Naive thymus-derived CD8-positive, alpha-beta T cell (primary cell): ENCODE data around the gene ZNF318. TPM values are rescaled to one million over a fixed set of nuclear protein-coding genes. Genes with fewer than 3 reads are reported as not detected.

Experiments
- polyA plus RNA-seq, 3 donors: library from polyadenylated mRNA; unstranded; fragments of 300-500 nt; fragmentation: Illumina TruSeq; gene quantifications; one replicate each; pipeline ENCODE4 v1.2.3, GENCODE V29; 2021
- total RNA-seq, 8 experiments: library from RNA in 2 of 8; stranded (reverse) in 2 of 8; gene quantifications; one replicate each; pipeline ENCODE4 v1.2.3 and lab custom pipeline; 2021 to 2026

The ZNF318 gene
- total and polyA plus RNA-seq, 5 experiments from 2014 or later, result 3.4 to 35.0 (median 7.0) TPM

Other genes starting within 250 kb of the ZNF318 start
- gene SRF, start 198.4 kb downstream of the ZNF318 start, total RNA-seq, result 10 to 100 TPM; 26.5 to 27.3 TPM
- gene SRF, start 198.4 kb downstream of the ZNF318 start, polyA plus RNA-seq, result 1 to 10 TPM; 3.9 to 6.9 (median 5.2) TPM
- gene CUL9, start 187.5 kb downstream of the ZNF318 start, total RNA-seq, result 100 to 1,000 TPM; 101 to 110 TPM
- gene CUL9, start 187.5 kb downstream of the ZNF318 start, polyA plus RNA-seq, result 10 to 100 TPM in 2 of 3 donors, 1 to 10 TPM in 1; 6.8 to 10.4 (median 10.3) TPM
- gene DNPH1, start 140.2 kb downstream of the ZNF318 start, total RNA-seq, result 10 to 100 TPM; 45.9 to 53.8 TPM
- gene DNPH1, start 140.2 kb downstream of the ZNF318 start, polyA plus RNA-seq, result 100 to 1,000 TPM; 109 to 173 (median 121) TPM
- not detected for gene TTBK1, start 126.2 kb downstream of the ZNF318 start, total RNA-seq
- gene TTBK1, start 126.2 kb downstream of the ZNF318 start, polyA plus RNA-seq, result not detected
- not detected for gene SLC22A7, start 71.4 kb downstream of the ZNF318 start, total RNA-seq
- not detected for gene SLC22A7, start 71.4 kb downstream of the ZNF318 start, polyA plus RNA-seq
- gene CRIP3, start 60.8 kb downstream of the ZNF318 start, total RNA-seq, result 1 to 10 TPM; 4.1 to 5.3 TPM
- gene CRIP3, start 60.8 kb downstream of the ZNF318 start, polyA plus RNA-seq, result not detected
- 10 to 100 TPM; 67.2 to 72.6 TPM for gene ABCC10, start 57.9 kb upstream of the ZNF318 start, total RNA-seq
- 10 to 100 TPM in 2 of 3 donors, 1 to 10 TPM in 1; 9.6 to 15.9 (median 10.6) TPM for gene ABCC10, start 57.9 kb upstream of the ZNF318 start, polyA plus RNA-seq
- 1 to 10 TPM in 1 of 2 experiments, under 1 TPM in 1; 0.71 to 1.2 TPM for gene DLK2, start 85.9 kb upstream of the ZNF318 start, total RNA-seq
- 1 to 10 TPM in 1 of 3 donors, under 1 TPM in 1, not detected in 1; 0.22 to 1.2 TPM for gene DLK2, start 85.9 kb upstream of the ZNF318 start, polyA plus RNA-seq
- 10 to 100 TPM; 47.7 to 54.7 TPM for gene TJAP1, start 107.9 kb upstream of the ZNF318 start, total RNA-seq
- 10 to 100 TPM in 1 of 3 donors, 1 to 10 TPM in 2; 5.1 to 12.1 (median 8.4) TPM for gene TJAP1, start 107.9 kb upstream of the ZNF318 start, polyA plus RNA-seq
- gene LRRC73, start 140.7 kb upstream of the ZNF318 start, total RNA-seq, result under 1 TPM; 0.41 to 0.49 TPM
- gene LRRC73, start 140.7 kb upstream of the ZNF318 start, polyA plus RNA-seq, result not detected
- gene YIPF3, start 147.3 kb upstream of the ZNF318 start, total RNA-seq, result 10 to 100 TPM; 77.0 to 77.5 TPM
- gene YIPF3, start 147.3 kb upstream of the ZNF318 start, polyA plus RNA-seq, result 10 to 100 TPM; 58.4 to 70.4 (median 68.3) TPM
- gene POLR1C, start 147.4 kb upstream of the ZNF318 start, total RNA-seq, result 10 to 100 TPM; 47.9 to 51.9 TPM
- 10 to 100 TPM in 2 of 3 donors, 1 to 10 TPM in 1; 9.4 to 23.2 (median 14.6) TPM for gene POLR1C, start 147.4 kb upstream of the ZNF318 start, polyA plus RNA-seq
- gene XPO5, start 206.4 kb upstream of the ZNF318 start, total RNA-seq, result 10 to 100 TPM; 43.4 to 51.6 TPM
- 1 to 10 TPM; 5.1 to 8.7 (median 7.5) TPM for gene XPO5, start 206.4 kb upstream of the ZNF318 start, polyA plus RNA-seq
- 10 to 100 TPM; 22.9 to 26.5 TPM for gene POLH, start 206.5 kb upstream of the ZNF318 start, total RNA-seq
- gene POLH, start 206.5 kb upstream of the ZNF318 start, polyA plus RNA-seq, result 10 to 100 TPM in 2 of 3 donors, 1 to 10 TPM in 1; 5.9 to 18.9 (median 11.6) TPM